ENCODE results near the gene SHROOM1.

- TF ChIP-seq CTCF (IDR thresholded peaks at IDR 0.05; ENCODE audit: extremely low read depth in 1 of 2, insufficient read depth in 1 of 2, low read depth in 1 of 2, low read length in 2 of 2) (no peak), POLR2AphosphoS5 (IDR thresholded peaks at IDR 0.05; ENCODE audit: insufficient read depth, low read depth, low read length) (no peak), POLR2A (IDR thresholded peaks at IDR 0.05; ENCODE audit: low read depth, low read length) (no peak), EZH2 (IDR thresholded peaks at IDR 0.05; ENCODE audit: borderline replicate concordance, low read depth, low read length, severe bottlenecking) (no peak)
These were observed 49.9 kb downstream of the SHROOM1 start for GRCh38 chr5:132780577-132780976.
